Right ventricle myocardium superior (tissue), 1 donor: ENCODE data around the gene TAF11L10. TPM values are rescaled to one million over a fixed set of nuclear protein-coding genes. Genes with fewer than 3 reads are reported as not detected.
"Not testable (repeated sequence)": the region's sequence is repeated elsewhere in the genome, so short reads cannot be mapped to it uniquely, and the experiment has no call there.

Source experiments
- ATAC-seq: fragments of 200-7000 bp; cut with Tn5 transposase; one replicate; pipeline ENCODE4 v1.9.1; 2020; ENCODE audit warnings: mild to moderate bottlenecking; ENCODE audit not compliant: poor library complexity
- DNase-seq: peaks from one replicate; pipeline ENCODE4 v3.0.0-alpha.2; 2020
- intact Hi-C: fragments of 100-400 bp; cut with DNase I; formaldehyde crosslinking; loops from one replicate; pipeline ENCODE4 v1.11.2; 2022
- long read RNA-seq: library from polyadenylated mRNA; unstranded; transcript quantifications from one replicate; pipeline ENCODE4 v2.0.0, GENCODE V29; 2021
- total RNA-seq: library from RNA; stranded (reverse); fragmentation: NEBNext Ultra II Directional; extraction: Animal tissue kit (Norgen Biotek cat#: 25700); gene quantifications from one replicate; pipeline ENCODE4 v1.2.1, GENCODE V29; 2021
- donor health status: DM: no; HTN: yes; CAD: no; lungs with severe emphysema.

TAF11L10 gene
- not detected for total RNA-seq
- long read RNA-seq: 0 reads

DNA sequence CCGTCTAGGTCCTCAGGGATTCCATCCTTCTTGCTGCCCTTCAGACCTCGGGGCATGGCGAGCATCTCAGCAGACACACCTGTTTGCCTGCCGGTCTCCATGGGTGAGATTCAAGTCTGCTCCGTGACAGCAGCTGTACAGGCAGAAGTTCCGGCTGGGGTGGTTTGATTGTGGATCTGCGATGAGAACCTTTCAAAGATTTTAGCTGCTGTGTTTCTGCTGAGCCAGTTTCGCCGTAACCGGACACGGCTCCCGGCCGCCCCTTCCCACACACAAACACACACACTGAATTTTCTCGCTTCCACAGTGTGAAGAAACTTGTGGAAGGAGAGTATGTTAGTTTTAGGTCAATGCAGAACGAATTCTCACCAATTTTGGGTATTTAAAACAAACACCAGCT lies at the start of gene TAF11L10:
TAF11L10 (minus strand) TSS at position 101 of the 400 bp plus-strand sequence.
- intact Hi-C loops, ATAC-seq, DNase-seq: not testable (repeated sequence)

DNA sequence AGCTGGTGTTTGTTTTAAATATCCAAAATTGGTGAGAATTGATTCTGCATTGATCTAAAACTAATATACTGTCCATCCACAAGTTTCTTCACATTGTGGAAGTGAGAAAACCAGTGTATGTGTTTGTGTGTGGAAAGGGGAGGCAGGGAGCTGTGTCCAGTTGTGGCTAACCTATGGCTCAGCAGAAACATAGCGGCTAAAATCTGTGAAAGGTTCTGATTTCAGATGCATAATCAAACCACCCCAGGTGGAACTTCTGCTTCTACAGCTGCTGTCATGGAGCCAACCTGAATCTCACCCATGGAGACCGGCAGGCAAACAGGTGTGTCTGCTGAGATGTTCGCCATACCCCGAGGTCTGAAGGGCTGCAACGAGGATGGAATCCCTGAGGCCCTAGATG lies 36.5 kb upstream of the TAF11L10 start, which contains the start of gene TAF11L14:
TAF11L14 (plus strand) TSS at position 301 of the 400 bp plus-strand sequence.
- ATAC-seq (no peak), DNase-seq (no peak)
- intact Hi-C loops: no loop called here

DNA sequence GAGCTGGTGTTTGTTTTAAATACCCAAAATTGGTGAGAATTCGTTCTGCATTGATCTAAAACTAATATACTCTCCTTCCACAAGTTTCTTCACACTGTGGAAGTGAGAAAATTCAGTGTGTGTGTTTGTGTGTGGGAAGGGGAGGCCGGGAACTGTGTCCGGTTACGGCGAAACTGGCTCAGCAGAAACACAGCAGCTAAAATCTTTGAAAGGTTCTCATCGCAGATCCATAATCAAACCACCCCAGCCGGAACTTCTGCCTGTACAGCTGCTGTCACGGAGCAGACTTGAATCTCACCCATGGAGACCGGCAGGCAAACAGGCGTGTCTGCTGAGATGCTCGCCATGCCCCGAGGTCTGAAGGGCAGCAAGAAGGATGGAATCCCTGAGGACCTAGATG lies 34.2 kb upstream of the TAF11L10 start, which contains the start of gene TAF11L13:
TAF11L13 (plus strand) TSS at position 301 of the 400 bp plus-strand sequence.
- intact Hi-C loops, ATAC-seq, DNase-seq: not testable (repeated sequence)

DNA sequence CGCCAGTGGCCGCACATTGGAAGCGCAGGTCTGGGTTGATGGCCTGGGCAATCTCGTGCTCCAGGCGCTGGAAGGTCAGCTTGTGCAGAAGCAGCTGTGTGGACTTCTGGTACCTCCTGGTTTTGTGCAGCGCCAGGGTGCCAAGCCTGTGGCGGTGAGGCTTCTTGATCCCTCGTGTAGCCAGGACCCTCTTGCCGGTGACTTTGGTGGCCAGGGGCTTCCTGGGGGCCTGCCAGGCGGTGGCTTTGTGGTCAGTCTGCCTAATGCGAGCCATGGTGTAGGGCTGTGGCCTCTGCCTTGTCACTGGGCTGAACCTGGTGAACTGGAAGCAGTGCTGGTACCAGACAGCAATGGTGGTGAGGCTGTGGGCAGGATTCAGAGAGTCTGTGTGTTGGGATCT lies 28.1 kb upstream of the TAF11L10 start:
- DNase-seq (no peak), ATAC-seq (no peak)
- intact Hi-C loops: no loop called here

DNA sequence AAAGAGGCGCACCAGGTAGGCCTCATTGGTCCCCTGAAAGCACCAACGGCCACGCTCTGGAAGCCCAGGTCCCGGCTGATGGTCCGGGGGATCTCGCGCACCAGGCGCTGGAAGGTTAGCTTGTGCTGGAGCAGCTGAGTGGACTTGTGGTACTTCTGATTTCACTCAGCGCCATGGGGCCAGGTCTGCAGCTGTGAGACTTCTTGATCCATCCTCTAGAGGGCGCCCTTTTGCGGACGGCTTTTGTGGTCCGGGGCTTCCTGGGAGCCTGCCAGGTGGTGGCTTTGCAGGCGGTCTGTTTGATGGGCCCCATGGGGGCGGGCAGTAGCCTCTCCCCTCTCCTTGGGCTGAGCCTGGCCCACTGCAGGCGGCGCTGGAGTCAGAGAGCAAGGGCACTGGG lies 23.0 kb upstream of the TAF11L10 start:
- ATAC-seq (no peak), DNase-seq (no peak)
- intact Hi-C loops: no loop called here

DNA sequence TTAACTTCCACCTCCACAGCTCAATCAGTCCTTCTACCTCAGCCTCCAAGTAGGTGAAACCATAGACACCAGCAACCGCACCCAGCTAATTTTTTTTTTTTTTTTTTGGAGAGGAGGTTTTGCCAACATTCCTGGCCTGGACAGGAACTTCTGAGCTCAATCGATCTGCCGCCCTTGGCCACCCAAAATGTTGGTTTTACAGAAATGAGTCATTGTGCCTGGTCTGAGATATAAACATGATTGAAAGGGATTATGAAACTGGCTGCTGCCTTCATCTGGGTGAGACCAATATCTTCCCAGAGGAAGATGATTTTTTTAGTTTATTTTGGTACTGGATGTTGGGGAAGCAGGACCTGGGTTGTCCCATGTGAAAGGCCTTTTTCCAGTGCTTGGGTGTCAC lies 21.7 kb upstream of the TAF11L10 start:
- DNase-seq: no peak
- intact Hi-C loops: no loop called here
- ATAC-seq: no peak

DNA sequence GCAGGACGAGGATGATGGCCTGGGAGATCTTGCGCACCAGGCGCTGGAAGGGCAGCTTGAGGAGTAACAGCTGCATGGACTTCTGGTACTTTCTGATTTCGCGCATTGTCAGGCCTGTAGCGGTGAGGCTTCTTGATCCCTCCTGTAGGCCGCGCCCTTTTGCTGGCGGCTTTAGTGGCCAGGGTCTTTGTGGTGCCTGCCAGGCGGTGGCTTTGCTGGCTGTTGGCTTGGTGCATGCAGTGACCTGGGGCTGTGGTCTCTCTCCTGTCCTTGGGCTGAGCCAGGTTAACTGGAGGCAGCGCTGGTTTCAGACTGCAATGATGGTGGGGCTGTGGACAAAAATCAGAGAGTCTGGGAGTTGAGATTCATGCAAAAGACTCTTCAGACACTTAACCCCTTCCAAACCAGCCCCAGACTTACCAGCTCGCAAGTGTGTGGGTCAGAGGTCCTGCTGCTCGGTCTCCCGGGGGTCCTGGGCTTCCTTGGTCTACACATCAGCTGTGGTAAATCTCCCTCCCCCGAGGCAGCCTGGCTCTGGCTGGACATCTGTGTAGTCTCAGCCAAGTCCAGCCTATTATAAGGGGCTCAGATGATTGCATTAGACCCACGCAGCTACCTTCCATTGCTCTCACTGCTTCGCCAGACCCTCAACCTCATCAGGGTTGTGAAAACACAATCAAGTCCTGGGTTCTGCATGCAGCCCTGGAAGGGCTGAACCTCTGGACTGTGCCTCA lies 17.4 kb upstream of the TAF11L10 start:
- ATAC-seq: no peak
- intact Hi-C loops: no loop called here
- DNase-seq: no peak

DNA sequence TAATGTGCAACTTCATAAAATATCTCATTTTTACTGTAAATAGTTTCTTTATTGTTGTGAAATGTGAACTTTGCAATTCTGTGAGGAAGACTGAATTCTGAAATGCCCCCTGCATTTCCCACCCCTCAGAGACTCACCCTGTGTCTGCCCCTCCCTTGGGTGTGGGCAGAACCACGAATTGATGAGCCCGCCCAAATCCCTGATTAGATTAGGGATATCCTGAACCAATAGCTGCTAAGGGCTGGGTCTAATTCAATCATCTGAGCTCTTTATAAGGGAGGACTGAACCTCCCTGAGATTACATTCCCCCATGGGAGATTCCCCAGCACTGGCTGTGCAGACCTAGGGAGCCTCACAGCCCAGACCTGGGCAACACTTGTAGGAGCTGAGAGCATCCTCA lies 12.5 kb upstream of the TAF11L10 start, which contains the start of gene TAF11L12:
TAF11L12 (plus strand) TSS at position 301 of the 400 bp plus-strand sequence.
- intact Hi-C loops, DNase-seq, ATAC-seq: not testable (repeated sequence)

DNA sequence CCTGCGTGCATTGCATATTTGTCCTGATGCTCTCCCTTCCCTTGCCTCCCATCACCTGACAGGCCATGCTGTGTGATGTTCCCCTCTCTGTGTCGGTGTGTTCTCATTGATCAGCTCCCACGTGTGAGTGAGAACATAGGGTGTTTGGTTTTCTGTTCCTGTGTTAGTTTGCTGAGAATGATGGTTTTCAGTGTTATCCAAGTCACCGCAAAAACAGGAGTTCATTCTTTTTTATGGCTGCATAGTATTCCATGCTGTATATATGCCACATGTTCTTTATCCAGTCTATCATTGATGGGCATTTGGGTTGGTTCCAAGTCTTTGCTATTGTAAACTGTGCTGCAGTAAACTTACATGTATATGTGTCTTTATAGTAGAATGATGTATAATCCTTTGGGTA lies 9.8 kb upstream of the TAF11L10 start:
- intact Hi-C loops, ATAC-seq, DNase-seq: not testable (repeated sequence)

DNA sequence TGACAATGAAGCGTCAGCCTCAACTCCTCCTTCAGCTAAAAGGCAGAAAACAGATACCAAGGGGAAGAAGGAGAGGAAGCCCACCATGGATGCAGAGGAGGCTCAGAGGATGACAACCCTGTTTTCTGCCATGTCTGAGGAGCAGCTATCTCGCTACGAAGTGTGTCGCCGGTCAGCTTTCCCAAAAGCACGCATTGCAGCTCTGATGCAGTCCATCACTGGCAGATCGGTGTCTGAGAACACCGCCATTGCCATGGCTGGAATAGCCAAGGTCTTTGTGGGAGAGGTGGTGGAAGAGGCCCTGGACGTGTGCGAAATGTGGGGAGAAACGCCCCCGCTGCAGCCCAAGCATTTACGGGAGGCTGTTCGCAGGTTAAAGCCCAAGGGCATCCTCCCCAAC lies 7.3 kb upstream of the TAF11L10 start:
- DNase-seq (no peak), ATAC-seq (no peak)
- intact Hi-C loops: no loop called here

DNA sequence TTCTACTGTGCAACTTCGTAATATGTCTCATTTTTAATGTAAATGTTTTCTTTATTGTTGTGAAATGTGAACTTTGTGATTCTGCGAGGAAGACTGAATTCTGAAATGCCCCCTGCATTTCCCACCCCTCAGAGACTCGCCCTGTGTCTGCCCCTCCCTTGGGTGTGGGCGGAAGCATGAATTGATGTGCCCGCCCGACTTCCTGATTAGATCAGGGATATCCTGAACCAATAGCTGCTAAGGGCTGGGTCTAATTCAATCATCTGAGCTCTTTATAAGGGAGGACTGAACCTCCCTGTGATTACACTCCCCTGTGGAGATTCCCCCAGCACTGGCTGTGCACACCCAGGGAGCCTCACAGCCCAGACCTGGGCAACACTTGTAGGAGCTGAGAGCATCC lies 6.3 kb upstream of the TAF11L10 start, which contains the start of gene TAF11L11:
TAF11L11 (plus strand) TSS at position 304 of the 400 bp plus-strand sequence.
- ATAC-seq, intact Hi-C loops, DNase-seq: not testable (repeated sequence)

DNA sequence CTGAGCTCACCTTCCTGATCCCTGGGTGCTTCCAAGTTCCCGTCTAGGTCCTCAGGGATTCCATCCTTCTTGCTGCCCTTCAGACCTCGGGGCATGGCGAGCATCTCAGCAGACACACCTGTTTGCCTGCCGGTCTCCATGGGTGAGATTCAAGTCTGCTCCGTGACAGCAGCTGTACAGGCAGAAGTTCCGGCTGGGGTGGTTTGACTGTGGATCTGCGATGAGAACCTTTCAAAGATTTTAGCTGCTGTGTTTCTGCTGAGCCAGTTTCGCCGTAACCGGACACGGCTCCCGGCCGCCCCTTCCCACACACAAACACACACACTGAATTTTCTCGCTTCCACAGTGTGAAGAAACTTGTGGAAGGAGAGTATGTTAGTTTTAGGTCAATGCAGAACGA lies 3.4 kb downstream of the TAF11L10 start, which contains the start of gene TAF11L9:
TAF11L9 (minus strand) TSS at position 140 of the 400 bp plus-strand sequence.
- ATAC-seq, DNase-seq, intact Hi-C loops: not testable (repeated sequence)

DNA sequence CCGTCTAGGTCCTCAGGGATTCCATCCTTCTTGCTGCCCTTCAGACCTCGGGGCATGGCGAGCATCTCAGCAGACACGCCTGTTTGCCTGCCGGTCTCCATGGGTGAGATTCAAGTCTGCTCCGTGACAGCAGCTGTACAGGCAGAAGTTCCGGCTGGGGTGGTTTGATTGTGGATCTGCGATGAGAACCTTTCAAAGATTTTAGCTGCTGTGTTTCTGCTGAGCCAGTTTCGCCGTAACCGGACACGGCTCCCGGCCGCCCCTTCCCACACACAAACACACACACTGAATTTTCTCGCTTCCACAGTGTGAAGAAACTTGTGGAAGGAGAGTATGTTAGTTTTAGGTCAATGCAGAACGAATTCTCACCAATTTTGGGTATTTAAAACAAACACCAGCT lies 6.8 kb downstream of the TAF11L10 start, which contains the start of gene TAF11L8:
TAF11L8 (minus strand) TSS at position 101 of the 400 bp plus-strand sequence.
- DNase-seq, ATAC-seq: not testable (repeated sequence)

DNA sequence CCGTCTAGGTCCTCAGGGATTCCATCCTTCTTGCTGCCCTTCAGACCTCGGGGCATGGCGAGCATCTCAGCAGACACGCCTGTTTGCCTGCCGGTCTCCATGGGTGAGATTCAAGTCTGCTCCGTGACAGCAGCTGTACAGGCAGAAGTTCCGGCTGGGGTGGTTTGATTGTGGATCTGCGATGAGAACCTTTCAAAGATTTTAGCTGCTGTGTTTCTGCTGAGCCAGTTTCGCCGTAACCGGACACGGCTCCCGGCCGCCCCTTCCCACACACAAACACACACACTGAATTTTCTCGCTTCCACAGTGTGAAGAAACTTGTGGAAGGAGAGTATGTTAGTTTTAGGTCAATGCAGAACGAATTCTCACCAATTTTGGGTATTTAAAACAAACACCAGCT lies 12.0 kb downstream of the TAF11L10 start, which contains the start of gene TAF11L7:
TAF11L7 (minus strand) TSS at position 101 of the 400 bp plus-strand sequence.
- DNase-seq, ATAC-seq, intact Hi-C loops: not testable (repeated sequence)

More for the DNA sequence above, 6.8 kb downstream of the TAF11L10 start, which contains the start of gene TAF11L8:
- intact Hi-C loops: not testable (repeated sequence)

Other genes with a start within 250 kb of the TAF11L10 start
- gene TAF11L2, start 99.6 kb downstream of the TAF11L10 start, total RNA-seq: not detected
- not detected for gene TAF11L3, start 79.5 kb downstream of the TAF11L10 start, total RNA-seq
- not detected for gene TAF11L4, start 76.0 kb downstream of the TAF11L10 start, total RNA-seq
- gene TAF11L5, start 72.6 kb downstream of the TAF11L10 start, total RNA-seq: not detected
- not detected for gene TAF11L6, start 69.2 kb downstream of the TAF11L10 start, total RNA-seq
- gene TAF11L7, start 12.1 kb downstream of the TAF11L10 start, total RNA-seq: not detected
- not detected for gene TAF11L8, start 6.9 kb downstream of the TAF11L10 start, total RNA-seq
- not detected for gene TAF11L9, start 3.4 kb downstream of the TAF11L10 start, total RNA-seq
- not detected for gene TAF11L11, start 6.4 kb upstream of the TAF11L10 start, total RNA-seq
- gene TAF11L12, start 12.6 kb upstream of the TAF11L10 start, total RNA-seq: not detected
- gene TAF11L13, start 34.3 kb upstream of the TAF11L10 start, total RNA-seq: not detected
- gene TAF11L14, start 36.6 kb upstream of the TAF11L10 start, total RNA-seq: not detected